Stimulated activated naive CD8-positive, alpha-beta T cell treated with anti-CD3 and anti-CD28 coated beads, Interleukin-15, Interleukin-2, amounts not matched to agents 100 U/mL and 50 U/mL, for 24 hours (primary cell): ENCODE measurements around the gene SELENOP.
A peak's percentile ranks its signal among the peaks of the same experiment; 100 is the strongest.

Experiments
- ATAC-seq: fragments of 150-1000 bp; cut with Tn5 transposase; one replicate; pipeline ENCODE4 v1.10.0; 2021
- DNase-seq: peaks from one replicate; pipeline ENCODE4 v3.0.0; 2021

SELENOP gene

GRCh38 chr5:42798284-42799240, 13.1 kb downstream of the SELENOP start:
- DNase-seq = no peak
- no peak for ATAC-seq

- ATAC-seq (no peak), DNase-seq (no peak)
These were observed 20.5 kb downstream of the SELENOP start for GRCh38 chr5:42791151-42791550.

GRCh38 chr5:42787845-42788244, 23.8 kb downstream of the SELENOP start:
- DNase-seq (no peak), ATAC-seq (no peak)

- ATAC-seq = no peak
- DNase-seq = no peak
These were observed 24.6 kb downstream of the SELENOP start for GRCh38 chr5:42787073-42787472.

- DNase-seq (no peak), ATAC-seq (no peak)
These were observed 25.9 kb downstream of the SELENOP start for GRCh38 chr5:42785756-42786155.

GRCh38 chr5:42784132-42784531, 27.6 kb downstream of the SELENOP start:
- DNase-seq (no peak), ATAC-seq (no peak)

GRCh38 chr5:42781584-42781983, 30.1 kb downstream of the SELENOP start:
- DNase-seq = no peak
- no peak for ATAC-seq

- ATAC-seq (no peak), DNase-seq (no peak)
These were observed 32.6 kb downstream of the SELENOP start for GRCh38 chr5:42779083-42779482.

GRCh38 chr5:42772265-42772993, 39.3 kb downstream of the SELENOP start:
- no peak for ATAC-seq

GRCh38 chr5:42770003-42770402, 41.7 kb downstream of the SELENOP start:
- DNase-seq = no peak
- no peak for ATAC-seq

More at GRCh38 chr5:42772265-42772993, 39.3 kb downstream of the SELENOP start:
- DNase-seq = no peak

GRCh38 chr5:42768106-42768504, 43.6 kb downstream of the SELENOP start:
- no peak for ATAC-seq
- no peak for DNase-seq

- ATAC-seq = no peak
- no peak for DNase-seq
These were observed 44.1 kb downstream of the SELENOP start for GRCh38 chr5:42767491-42768105.

GRCh38 chr5:42761791-42762190, 49.9 kb downstream of the SELENOP start:
- no peak for ATAC-seq
- no peak for DNase-seq

- ATAC-seq (no peak), DNase-seq (no peak)
These were observed 51.3 kb downstream of the SELENOP start for GRCh38 chr5:42760426-42760825.

- ATAC-seq (no peak), DNase-seq (no peak)
These were observed 52.2 kb downstream of the SELENOP start for GRCh38 chr5:42759456-42759855.

GRCh38 chr5:42756606-42757601, 54.8 kb downstream of the SELENOP start, which contains the start of gene CCDC152:
TSS of gene CCDC152 (plus strand) at chr5:42756818. CDS start at chr5:42759122, 2,304 bp downstream.
- peak; percentile 98 for ATAC-seq
- DNase-seq = peak; percentile 63

- ATAC-seq (no peak), DNase-seq (no peak)
These were observed 58.6 kb downstream of the SELENOP start for GRCh38 chr5:42753099-42753498.

- no peak for ATAC-seq
- DNase-seq = no peak
These were observed 60.6 kb downstream of the SELENOP start for GRCh38 chr5:42751044-42751443.

- ATAC-seq = no peak
- DNase-seq = no peak
These were observed 61.2 kb downstream of the SELENOP start for GRCh38 chr5:42750507-42750906.
